ENCODE measurements around the gene PLA1A.

DNA sequence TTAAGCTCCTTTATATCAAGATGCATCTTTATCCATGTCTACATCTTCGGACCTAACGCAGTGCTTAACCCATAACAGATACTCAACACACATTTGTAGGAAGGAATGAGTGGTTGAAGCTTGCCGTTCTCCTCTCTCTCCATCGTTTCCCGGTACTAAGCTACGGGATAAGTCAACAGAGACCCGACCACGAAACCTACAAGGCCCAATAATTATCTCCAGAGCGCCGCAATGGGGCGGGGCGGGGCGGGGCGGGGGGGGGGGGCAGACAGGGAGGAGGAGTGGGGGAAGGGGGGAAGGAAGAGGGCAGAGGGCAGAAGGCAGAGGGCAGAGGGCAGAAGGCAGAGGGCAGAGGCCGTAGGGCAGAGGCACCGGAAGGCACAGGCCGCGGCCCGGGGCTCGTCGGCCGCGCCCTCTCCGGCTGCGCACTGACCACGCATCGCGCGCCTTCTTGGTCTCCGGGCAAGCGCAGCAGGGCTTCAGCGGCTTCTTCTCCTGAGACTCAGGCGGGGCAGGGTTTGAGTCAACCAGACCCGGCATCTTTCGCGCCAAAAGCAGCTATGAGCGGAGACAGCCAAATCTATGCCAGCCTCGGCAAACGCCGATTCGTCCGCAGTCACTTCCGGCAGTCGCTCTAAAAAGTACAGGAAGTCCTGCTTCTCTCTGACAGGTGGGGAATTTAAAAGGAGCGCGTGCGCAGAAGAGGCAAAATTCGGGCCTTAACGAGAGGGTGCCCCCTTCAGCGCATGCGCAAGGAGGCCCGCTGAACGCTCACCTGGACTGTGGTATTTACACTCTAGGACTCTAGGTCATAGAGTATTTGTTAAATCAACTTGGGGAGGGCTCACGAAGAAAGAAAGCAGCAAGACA, 79.3 kb downstream of the PLA1A start, which contains the start of gene COX17:
- TF ChIP-seq, protein P1, sequence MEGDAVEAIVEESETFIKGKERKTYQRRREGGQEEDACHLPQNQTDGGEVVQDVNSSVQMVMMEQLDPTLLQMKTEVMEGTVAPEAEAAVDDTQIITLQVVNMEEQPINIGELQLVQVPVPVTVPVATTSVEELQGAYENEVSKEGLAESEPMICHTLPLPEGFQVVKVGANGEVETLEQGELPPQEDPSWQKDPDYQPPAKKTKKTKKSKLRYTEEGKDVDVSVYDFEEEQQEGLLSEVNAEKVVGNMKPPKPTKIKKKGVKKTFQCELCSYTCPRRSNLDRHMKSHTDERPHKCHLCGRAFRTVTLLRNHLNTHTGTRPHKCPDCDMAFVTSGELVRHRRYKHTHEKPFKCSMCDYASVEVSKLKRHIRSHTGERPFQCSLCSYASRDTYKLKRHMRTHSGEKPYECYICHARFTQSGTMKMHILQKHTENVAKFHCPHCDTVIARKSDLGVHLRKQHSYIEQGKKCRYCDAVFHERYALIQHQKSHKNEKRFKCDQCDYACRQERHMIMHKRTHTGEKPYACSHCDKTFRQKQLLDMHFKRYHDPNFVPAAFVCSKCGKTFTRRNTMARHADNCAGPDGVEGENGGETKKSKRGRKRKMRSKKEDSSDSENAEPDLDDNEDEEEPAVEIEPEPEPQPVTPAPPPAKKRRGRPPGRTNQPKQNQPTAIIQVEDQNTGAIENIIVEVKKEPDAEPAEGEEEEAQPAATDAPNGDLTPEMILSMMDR (conservative IDR thresholded peaks at IDR 0.05; ENCODE audit: low read depth, low read length), result no peak
- TF ChIP-seq EZH2 (IDR thresholded peaks at IDR 0.05; ENCODE audit: borderline replicate concordance, low read depth, low read length, poor library complexity, severe bottlenecking), result no peak

Measured in A673 (cell line).